Measurements from ENCODE around the gene VPS35.

Gene VPS35

GRCh38 chr16:46713634-46714033 is 24.7 kb upstream of the VPS35 start:
- Histone ChIP-seq H3K9me3 (ENCODE audit: control insufficient read depth, low read length) (no peaks in the 10 kb centered on the region), H3K4me3 (ENCODE audit: insufficient read depth, low read depth, low read length) (no peak overlapping the region), H3K36me3 (ENCODE audit: control insufficient read depth, insufficient read depth, low read length) (no peaks in the 10 kb centered on the region), H3K4me1 (ENCODE audit: control insufficient read depth, insufficient read depth, low read length) (no peaks in the 10 kb centered on the region), H3K27me3 (ENCODE audit: control insufficient read depth, insufficient read depth, low read length, poor library complexity, severe bottlenecking) (no peaks in the 10 kb centered on the region), H3K27ac (ENCODE audit: insufficient read depth, low read depth, low read length, poor library complexity, severe bottlenecking) (no peak overlapping the region)
- 90 to 91% methylated on average over 3 of the region's 3 CpGs for WGBS, 2 experiments

DNA sequence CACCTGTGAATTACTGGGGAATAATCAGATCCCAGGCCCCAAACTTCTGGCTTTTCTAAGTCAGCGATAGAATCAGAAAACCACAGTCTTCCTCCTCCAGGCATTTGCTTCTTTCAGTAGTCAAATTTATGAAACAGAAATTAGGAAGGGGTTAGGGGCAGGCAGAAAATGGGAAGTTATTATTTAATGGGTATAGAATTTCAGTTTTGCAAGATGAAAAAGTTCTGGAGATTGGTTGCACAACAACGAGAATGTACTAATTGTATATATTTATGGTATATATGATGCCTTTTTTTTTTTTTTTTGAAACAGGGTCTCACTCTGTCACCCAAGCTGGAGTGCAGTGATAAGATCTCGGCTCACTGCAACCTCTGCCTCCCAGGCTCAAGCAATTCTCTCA is 23.9 kb upstream of the VPS35 start:
- H3K9me3 ChIP-seq (ENCODE audit: control insufficient read depth, low read length), result no peaks in the 10 kb centered on the region
- H3K36me3 ChIP-seq (ENCODE audit: control insufficient read depth, insufficient read depth, low read length), result no peaks in the 10 kb centered on the region
- no peaks in the 10 kb centered on the region for H3K4me1 ChIP-seq (ENCODE audit: control insufficient read depth, insufficient read depth, low read length)
- H3K4me3 ChIP-seq (ENCODE audit: insufficient read depth, low read depth, low read length), result no peak overlapping the region
- WGBS, 2 experiments, result 89 to 97% methylated on average over 2 to 3 of the region's 3 CpGs
- H3K27me3 ChIP-seq (ENCODE audit: control insufficient read depth, insufficient read depth, low read length, poor library complexity, severe bottlenecking), result no peaks in the 10 kb centered on the region
- H3K27ac ChIP-seq (ENCODE audit: insufficient read depth, low read depth, low read length, poor library complexity, severe bottlenecking), result no peak overlapping the region

GRCh38 chr16:46711106-46712058 is 22.4 kb upstream of the VPS35 start:
- no peak overlapping the region for H3K4me3 ChIP-seq (ENCODE audit: insufficient read depth, low read depth, low read length)
- no peaks in the 10 kb centered on the region for H3K36me3 ChIP-seq (ENCODE audit: control insufficient read depth, insufficient read depth, low read length)
- 91 to 93% methylated on average over 10 of the region's 10 CpGs for WGBS, 2 experiments
- H3K4me1 ChIP-seq (ENCODE audit: control insufficient read depth, insufficient read depth, low read length), result no peaks in the 10 kb centered on the region
- H3K27me3 ChIP-seq (ENCODE audit: control insufficient read depth, insufficient read depth, low read length, poor library complexity, severe bottlenecking), result no peaks in the 10 kb centered on the region
- H3K27ac ChIP-seq (ENCODE audit: insufficient read depth, low read depth, low read length, poor library complexity, severe bottlenecking), result no peak overlapping the region
- H3K9me3 ChIP-seq (ENCODE audit: control insufficient read depth, low read length), result no peaks in the 10 kb centered on the region

- WGBS, 2 experiments, result 80 to 84% methylated on average over 3 of the region's 3 CpGs
Observed at GRCh38 chr16:46709469-46710005, 20.6 kb upstream of the VPS35 start.

GRCh38 chr16:46706642-46707041 is 17.7 kb upstream of the VPS35 start:
- no CpG with 5 or more reads among the region's 1 CpG for WGBS, 2 experiments
- H3K27me3 ChIP-seq (ENCODE audit: control insufficient read depth, insufficient read depth, low read length, poor library complexity, severe bottlenecking), result no peaks in the 10 kb centered on the region
- H3K4me1 ChIP-seq (ENCODE audit: control insufficient read depth, insufficient read depth, low read length), result no peaks in the 10 kb centered on the region
- no peaks in the 10 kb centered on the region for H3K9me3 ChIP-seq (ENCODE audit: control insufficient read depth, low read length)
- no peak overlapping the region for H3K27ac ChIP-seq (ENCODE audit: insufficient read depth, low read depth, low read length, poor library complexity, severe bottlenecking)
- no peak overlapping the region for H3K4me3 ChIP-seq (ENCODE audit: insufficient read depth, low read depth, low read length)
- H3K36me3 ChIP-seq (ENCODE audit: control insufficient read depth, insufficient read depth, low read length), result no peaks in the 10 kb centered on the region

More at GRCh38 chr16:46709469-46710005, 20.6 kb upstream of the VPS35 start:
- Histone ChIP-seq H3K4me1 (ENCODE audit: control insufficient read depth, insufficient read depth, low read length) (no peaks in the 10 kb centered on the region), H3K9me3 (ENCODE audit: control insufficient read depth, low read length) (no peaks in the 10 kb centered on the region), H3K4me3 (ENCODE audit: insufficient read depth, low read depth, low read length) (no peak overlapping the region), H3K27me3 (ENCODE audit: control insufficient read depth, insufficient read depth, low read length, poor library complexity, severe bottlenecking) (no peaks in the 10 kb centered on the region), H3K36me3 (ENCODE audit: control insufficient read depth, insufficient read depth, low read length) (no peaks in the 10 kb centered on the region), H3K27ac (ENCODE audit: insufficient read depth, low read depth, low read length, poor library complexity, severe bottlenecking) (no peak overlapping the region)

GRCh38 chr16:46702030-46702429 is 13.1 kb upstream of the VPS35 start:
- 92% methylated on average over 2 of the region's 2 CpGs; no CpG with 5 or more reads in 1 of the 2 experiments for WGBS, 2 experiments
- H3K4me3 ChIP-seq (ENCODE audit: insufficient read depth, low read depth, low read length), result no peak overlapping the region
- no peaks in the 10 kb centered on the region for H3K9me3 ChIP-seq (ENCODE audit: control insufficient read depth, low read length)
- H3K36me3 ChIP-seq (ENCODE audit: control insufficient read depth, insufficient read depth, low read length), result peaks cover under 1% of the 10 kb centered on the region
- no peaks in the 10 kb centered on the region for H3K27me3 ChIP-seq (ENCODE audit: control insufficient read depth, insufficient read depth, low read length, poor library complexity, severe bottlenecking)
- H3K4me1 ChIP-seq (ENCODE audit: control insufficient read depth, insufficient read depth, low read length), result no peaks in the 10 kb centered on the region
- no peak overlapping the region for H3K27ac ChIP-seq (ENCODE audit: insufficient read depth, low read depth, low read length, poor library complexity, severe bottlenecking)

DNA sequence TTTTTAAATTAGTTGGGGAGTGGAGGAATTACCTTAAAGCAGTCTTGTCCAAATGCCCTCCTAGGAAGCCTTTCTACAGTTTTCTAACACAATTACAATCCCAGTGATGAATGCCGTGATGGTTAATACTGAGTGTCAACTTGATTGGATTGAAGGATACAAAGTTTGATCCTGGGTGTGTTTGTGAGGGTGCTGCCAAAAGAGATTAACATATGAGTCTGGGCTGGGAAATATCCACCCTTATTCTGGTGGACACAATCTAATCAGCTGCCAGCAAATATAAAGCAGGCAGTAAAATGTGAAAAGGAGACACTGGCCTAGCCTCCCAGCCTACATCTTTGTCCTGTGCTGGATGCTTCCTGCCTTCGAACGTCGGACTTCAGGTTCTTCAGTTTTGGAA is 12.6 kb upstream of the VPS35 start:
- Histone ChIP-seq H3K4me3 (ENCODE audit: insufficient read depth, low read depth, low read length) (no peak overlapping the region), H3K27ac (ENCODE audit: insufficient read depth, low read depth, low read length, poor library complexity, severe bottlenecking) (no peak overlapping the region), H3K27me3 (ENCODE audit: control insufficient read depth, insufficient read depth, low read length, poor library complexity, severe bottlenecking) (no peaks in the 10 kb centered on the region), H3K9me3 (ENCODE audit: control insufficient read depth, low read length) (no peaks in the 10 kb centered on the region), H3K36me3 (ENCODE audit: control insufficient read depth, insufficient read depth, low read length) (peaks cover 3% of the 10 kb centered on the region), H3K4me1 (ENCODE audit: control insufficient read depth, insufficient read depth, low read length) (no peaks in the 10 kb centered on the region)
- WGBS, 2 experiments, result 86 to 94% methylated on average over 4 of the region's 4 CpGs

- H3K36me3 ChIP-seq (ENCODE audit: control insufficient read depth, insufficient read depth, low read length), result peaks cover 17% of the 10 kb centered on the region
- 94 to 100% methylated on average over 1 to 2 of the region's 3 CpGs for WGBS, 2 experiments
Observed at GRCh38 chr16:46700048-46700447, 11.1 kb upstream of the VPS35 start.

GRCh38 chr16:46696957-46697356 is 8.0 kb upstream of the VPS35 start:
- 93 to 95% methylated on average over 3 of the region's 3 CpGs for WGBS, 2 experiments
- Histone ChIP-seq H3K4me3 (ENCODE audit: insufficient read depth, low read depth, low read length) (no peak overlapping the region), H3K27me3 (ENCODE audit: control insufficient read depth, insufficient read depth, low read length, poor library complexity, severe bottlenecking) (no peaks in the 10 kb centered on the region), H3K9me3 (ENCODE audit: control insufficient read depth, low read length) (no peaks in the 10 kb centered on the region), H3K36me3 (ENCODE audit: control insufficient read depth, insufficient read depth, low read length) (peaks cover 28% of the 10 kb centered on the region), H3K27ac (ENCODE audit: insufficient read depth, low read depth, low read length, poor library complexity, severe bottlenecking) (no peak overlapping the region), H3K4me1 (ENCODE audit: control insufficient read depth, insufficient read depth, low read length) (peaks cover 3% of the 10 kb centered on the region)

More at GRCh38 chr16:46700048-46700447, 11.1 kb upstream of the VPS35 start:
- Histone ChIP-seq H3K27me3 (ENCODE audit: control insufficient read depth, insufficient read depth, low read length, poor library complexity, severe bottlenecking) (no peaks in the 10 kb centered on the region), H3K9me3 (ENCODE audit: control insufficient read depth, low read length) (no peaks in the 10 kb centered on the region), H3K4me1 (ENCODE audit: control insufficient read depth, insufficient read depth, low read length) (no peaks in the 10 kb centered on the region), H3K27ac (ENCODE audit: insufficient read depth, low read depth, low read length, poor library complexity, severe bottlenecking) (no peak overlapping the region), H3K4me3 (ENCODE audit: insufficient read depth, low read depth, low read length) (no peak overlapping the region)

- no peaks in the 10 kb centered on the region for H3K9me3 ChIP-seq (ENCODE audit: control insufficient read depth, low read length)
- 96 to 97% methylated on average over 5 of the region's 5 CpGs for WGBS, 2 experiments
- peaks cover 28% of the 10 kb centered on the region for H3K36me3 ChIP-seq (ENCODE audit: control insufficient read depth, insufficient read depth, low read length)
- H3K27ac ChIP-seq (ENCODE audit: insufficient read depth, low read depth, low read length, poor library complexity, severe bottlenecking), result no peak overlapping the region
- peaks cover 8% of the 10 kb centered on the region for H3K4me1 ChIP-seq (ENCODE audit: control insufficient read depth, insufficient read depth, low read length)
- H3K27me3 ChIP-seq (ENCODE audit: control insufficient read depth, insufficient read depth, low read length, poor library complexity, severe bottlenecking), result no peaks in the 10 kb centered on the region
- no peak overlapping the region for H3K4me3 ChIP-seq (ENCODE audit: insufficient read depth, low read depth, low read length)
Observed at GRCh38 chr16:46695937-46696336, 7.0 kb upstream of the VPS35 start.

All from ectodermal cell (in vitro differentiated cells).